Endodermal cell (in vitro differentiated cells): Measurements from ENCODE around the gene FIGLA. TPM values are rescaled to one million over a fixed set of nuclear protein-coding genes. Genes with fewer than 3 reads are reported as not detected.
"Not testable (repeated sequence)": the region's sequence is repeated elsewhere in the genome, so short reads cannot be mapped to it uniquely, and the experiment has no call there.

Experiments used
- DNase-seq: peaks from one replicate; pipeline ENCODE4 v3.0.0-alpha.2; 2017
- H3K27ac ChIP-seq: 2 replicates; pipeline ENCODE4 v1.5.1; 2013; ENCODE audit warnings: mild to moderate bottlenecking, low read depth, low read length, moderate library complexity
- H3K27me3 ChIP-seq: 2 replicates; pipeline ENCODE4 v1.6.1; 2013; ENCODE audit warnings: mild to moderate bottlenecking, low read length, moderate library complexity; ENCODE audit not compliant: insufficient read depth, control insufficient read depth, poor library complexity, severe bottlenecking
- H3K36me3 ChIP-seq: 2 replicates; pipeline ENCODE4 v1.7.0; 2013; ENCODE audit warnings: mild to moderate bottlenecking, low read length, moderate library complexity; ENCODE audit not compliant: control insufficient read depth, insufficient read depth
- H3K4me1 ChIP-seq: one replicate; pipeline ENCODE4 v1.7.0; 2013; ENCODE audit warnings: low read length; ENCODE audit not compliant: control insufficient read depth, insufficient read depth
- H3K4me3 ChIP-seq: 2 replicates; pipeline ENCODE4 v1.5.1; 2013; ENCODE audit warnings: mild to moderate bottlenecking, low read length, moderate library complexity
- H3K9ac ChIP-seq: 2 replicates; pipeline ENCODE4 v1.6.1; 2013; ENCODE audit warnings: mild to moderate bottlenecking, low read length, moderate library complexity; ENCODE audit not compliant: poor library complexity, severe bottlenecking; ENCODE audit errors: extremely low read depth
- H3K9me3 ChIP-seq: 2 replicates; pipeline ENCODE4 v1.6.1; 2013; ENCODE audit warnings: mild to moderate bottlenecking, low read length, moderate library complexity; ENCODE audit not compliant: control insufficient read depth
- H3K27ac Mint-ChIP-seq: 2 replicates; pipeline ENCODE4 v1.8.0; 2020; ENCODE audit warnings: mixed read lengths
- H3K27me3 Mint-ChIP-seq: 2 replicates; pipeline ENCODE4 v1.8.0; 2021; ENCODE audit warnings: mild to moderate bottlenecking, mixed read lengths; ENCODE audit not compliant: insufficient read depth
- H3K36me3 Mint-ChIP-seq: 2 replicates; pipeline ENCODE4 v1.8.0; 2020; ENCODE audit warnings: low read depth, mixed read lengths
- H3K4me1 Mint-ChIP-seq: 2 replicates; pipeline ENCODE4 v1.8.0; 2020; ENCODE audit warnings: mixed read lengths
- H3K4me3 Mint-ChIP-seq: 2 replicates; pipeline ENCODE4 v1.8.0; 2020; ENCODE audit warnings: mild to moderate bottlenecking, moderate library complexity, mixed read lengths
- H3K9me3 Mint-ChIP-seq: 2 replicates; pipeline ENCODE4 v1.8.0; 2020; ENCODE audit warnings: mild to moderate bottlenecking, mixed read lengths
- CTCF ChIP-seq: fragments of 200-600 bp; sonication (generic); conservative IDR thresholded peaks from 2 replicates; pipeline ENCODE4 v1.5.0; 2021; ENCODE audit warnings: antibody characterized with exemption, mild to moderate bottlenecking
- WGBS, 2 experiments: methylation state at CpG; one replicate each; pipeline versions ENCODE4 v1.1.5 to v1.1.7; 2013; ENCODE audit warnings: missing lambda C conversion rate in 2 of 2, mixed read lengths in 1 of 2; ENCODE audit not compliant: insufficient coverage in 1 of 2, insufficient read length in 1 of 2; 5-methylcytosine and 5-hydroxymethylcytosine counted together
- total RNA-seq, 2 donors: library from RNA; stranded (reverse); fragmentation: NEBNext Ultra II Directional in 1 of 2; extraction: Animal tissue kit (Norgen Biotek cat#: 25700) in 1 of 2; gene quantifications; 2 replicates in 1 of 2; 3 replicates in 1 of 2; pipeline ENCODE4 v1.2.1, GENCODE V29; 2021

Gene FIGLA
- total RNA-seq, 2 donors from 2014 or later, result not detected

GRCh38 chr2:70743068-70743467 lies 47.4 kb downstream of the FIGLA start:
- H3K27me3 Mint-ChIP-seq, result no peaks in the 10 kb centered on the region
- Histone ChIP-seq H3K27ac (no peak overlapping the region), H3K9me3 (no peaks in the 10 kb centered on the region), H3K27me3 (no peaks in the 10 kb centered on the region), H3K36me3 (no peaks in the 10 kb centered on the region), H3K4me3 (no peak overlapping the region), H3K4me1 (no peaks in the 10 kb centered on the region), H3K9ac (no peak overlapping the region)
- no peak for TF ChIP-seq CTCF
- H3K36me3 Mint-ChIP-seq, result no peaks in the 10 kb centered on the region
- H3K9me3 Mint-ChIP-seq, result no peaks in the 10 kb centered on the region
- no peak overlapping the region for H3K27ac Mint-ChIP-seq
- no peak overlapping the region for H3K4me3 Mint-ChIP-seq
- DNase-seq, result no peak
- H3K4me1 Mint-ChIP-seq, result peaks cover 9% of the 10 kb centered on the region
- 92 to 98% methylated on average over 3 to 4 of the region's 4 CpGs for WGBS, 2 experiments

GRCh38 chr2:70739492-70739891 lies 51.0 kb downstream of the FIGLA start:
- not testable (repeated sequence) for H3K9me3 ChIP-seq, H3K9me3 Mint-ChIP-seq, H3K4me1 ChIP-seq, H3K27ac ChIP-seq, H3K27me3 ChIP-seq, H3K27ac Mint-ChIP-seq, H3K36me3 Mint-ChIP-seq, H3K9ac ChIP-seq, H3K27me3 Mint-ChIP-seq, H3K4me3 Mint-ChIP-seq, H3K36me3 ChIP-seq, DNase-seq, H3K4me3 ChIP-seq
- WGBS, 2 experiments, result 25 to 42% methylated on average over 1 of the region's 1 CpG
- H3K4me1 Mint-ChIP-seq, result peaks cover 11% of the 10 kb centered on the region

- Mint-ChIP-seq H3K4me3 (no peak overlapping the region), H3K27me3 (no peaks in the 10 kb centered on the region), H3K9me3 (no peaks in the 10 kb centered on the region), H3K4me1 (peaks cover 25% of the 10 kb centered on the region), H3K36me3 (no peaks in the 10 kb centered on the region), H3K27ac (no peak overlapping the region)
- Histone ChIP-seq H3K27ac (no peak overlapping the region), H3K4me3 (no peak overlapping the region), H3K36me3 (no peaks in the 10 kb centered on the region), H3K4me1 (peaks cover 2% of the 10 kb centered on the region), H3K9me3 (no peaks in the 10 kb centered on the region), H3K9ac (no peak overlapping the region), H3K27me3 (no peaks in the 10 kb centered on the region)
- no peak for TF ChIP-seq CTCF
- 89 to 92% methylated on average over 1 to 2 of the region's 2 CpGs for WGBS, 2 experiments
- DNase-seq, result no peak
Observed at GRCh38 chr2:70738159-70738558, 52.3 kb downstream of the FIGLA start.

GRCh38 chr2:70735071-70735470 lies 55.4 kb downstream of the FIGLA start:
- no peaks in the 10 kb centered on the region for H3K9me3 ChIP-seq
- Mint-ChIP-seq H3K9me3 (no peaks in the 10 kb centered on the region), H3K4me3 (peak overlapping the region; percentile 6), H3K4me1 (peaks cover 34% of the 10 kb centered on the region), H3K27me3 (peaks cover 2% of the 10 kb centered on the region), H3K36me3 (no peaks in the 10 kb centered on the region), H3K27ac (peak overlapping the region; percentile 22)
- H3K27me3 ChIP-seq, result no peaks in the 10 kb centered on the region
- no peak overlapping the region for H3K4me3 ChIP-seq
- peaks cover 4% of the 10 kb centered on the region for H3K4me1 ChIP-seq
- 0 to 41% methylated on average over 1 of the region's 2 CpGs for WGBS, 2 experiments
- no peaks in the 10 kb centered on the region for H3K36me3 ChIP-seq
- no peak overlapping the region for H3K27ac ChIP-seq
- TF ChIP-seq CTCF, result no peak
- DNase-seq, result no peak
- no peak overlapping the region for H3K9ac ChIP-seq
